ENCODE results near the gene RPLP2.
A peak's percentile ranks its signal among the peaks of the same experiment; 100 is the strongest.

RPLP2 gene

DNA sequence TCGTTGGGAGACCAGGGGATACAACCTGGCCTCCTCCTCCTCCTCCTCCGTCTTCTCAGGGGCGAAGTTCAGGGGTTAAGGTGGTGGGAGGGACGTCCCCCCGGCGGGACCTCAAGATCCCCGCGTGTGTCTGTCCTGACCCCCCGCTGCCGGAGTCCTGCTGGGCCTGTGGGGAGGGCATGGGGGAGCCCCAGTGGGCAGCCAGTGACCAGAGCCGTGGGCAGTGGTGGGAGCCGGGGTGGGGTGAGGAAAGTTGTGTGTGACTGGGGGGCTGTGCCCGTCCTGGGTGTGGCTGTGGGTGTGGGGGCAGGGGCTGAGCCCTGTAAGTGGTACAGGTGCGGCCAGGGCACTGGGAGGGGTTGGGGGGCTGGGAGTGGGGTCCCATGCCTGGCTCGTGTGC is 43.0 kb downstream of the RPLP2 start (continued):
- TF ChIP-seq, protein P1, sequence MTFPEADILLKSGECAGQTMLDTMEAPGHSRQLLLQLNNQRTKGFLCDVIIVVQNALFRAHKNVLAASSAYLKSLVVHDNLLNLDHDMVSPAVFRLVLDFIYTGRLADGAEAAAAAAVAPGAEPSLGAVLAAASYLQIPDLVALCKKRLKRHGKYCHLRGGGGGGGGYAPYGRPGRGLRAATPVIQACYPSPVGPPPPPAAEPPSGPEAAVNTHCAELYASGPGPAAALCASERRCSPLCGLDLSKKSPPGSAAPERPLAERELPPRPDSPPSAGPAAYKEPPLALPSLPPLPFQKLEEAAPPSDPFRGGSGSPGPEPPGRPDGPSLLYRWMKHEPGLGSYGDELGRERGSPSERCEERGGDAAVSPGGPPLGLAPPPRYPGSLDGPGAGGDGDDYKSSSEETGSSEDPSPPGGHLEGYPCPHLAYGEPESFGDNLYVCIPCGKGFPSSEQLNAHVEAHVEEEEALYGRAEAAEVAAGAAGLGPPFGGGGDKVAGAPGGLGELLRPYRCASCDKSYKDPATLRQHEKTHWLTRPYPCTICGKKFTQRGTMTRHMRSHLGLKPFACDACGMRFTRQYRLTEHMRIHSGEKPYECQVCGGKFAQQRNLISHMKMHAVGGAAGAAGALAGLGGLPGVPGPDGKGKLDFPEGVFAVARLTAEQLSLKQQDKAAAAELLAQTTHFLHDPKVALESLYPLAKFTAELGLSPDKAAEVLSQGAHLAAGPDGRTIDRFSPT (tag by site-specific recombination; IDR thresholded peaks at IDR 0.05): 0 out of 2 replicates have a peak, but pooled peaks have one; percentile 35
- peak; percentile 52 for TF ChIP-seq ZFHX2 (tag by site-specific recombination; conservative IDR thresholded peaks at IDR 0.05)
- TF ChIP-seq SP3 (tag by site-specific recombination; IDR thresholded peaks at IDR 0.05): no peak
- TF ChIP-seq, protein P2, sequence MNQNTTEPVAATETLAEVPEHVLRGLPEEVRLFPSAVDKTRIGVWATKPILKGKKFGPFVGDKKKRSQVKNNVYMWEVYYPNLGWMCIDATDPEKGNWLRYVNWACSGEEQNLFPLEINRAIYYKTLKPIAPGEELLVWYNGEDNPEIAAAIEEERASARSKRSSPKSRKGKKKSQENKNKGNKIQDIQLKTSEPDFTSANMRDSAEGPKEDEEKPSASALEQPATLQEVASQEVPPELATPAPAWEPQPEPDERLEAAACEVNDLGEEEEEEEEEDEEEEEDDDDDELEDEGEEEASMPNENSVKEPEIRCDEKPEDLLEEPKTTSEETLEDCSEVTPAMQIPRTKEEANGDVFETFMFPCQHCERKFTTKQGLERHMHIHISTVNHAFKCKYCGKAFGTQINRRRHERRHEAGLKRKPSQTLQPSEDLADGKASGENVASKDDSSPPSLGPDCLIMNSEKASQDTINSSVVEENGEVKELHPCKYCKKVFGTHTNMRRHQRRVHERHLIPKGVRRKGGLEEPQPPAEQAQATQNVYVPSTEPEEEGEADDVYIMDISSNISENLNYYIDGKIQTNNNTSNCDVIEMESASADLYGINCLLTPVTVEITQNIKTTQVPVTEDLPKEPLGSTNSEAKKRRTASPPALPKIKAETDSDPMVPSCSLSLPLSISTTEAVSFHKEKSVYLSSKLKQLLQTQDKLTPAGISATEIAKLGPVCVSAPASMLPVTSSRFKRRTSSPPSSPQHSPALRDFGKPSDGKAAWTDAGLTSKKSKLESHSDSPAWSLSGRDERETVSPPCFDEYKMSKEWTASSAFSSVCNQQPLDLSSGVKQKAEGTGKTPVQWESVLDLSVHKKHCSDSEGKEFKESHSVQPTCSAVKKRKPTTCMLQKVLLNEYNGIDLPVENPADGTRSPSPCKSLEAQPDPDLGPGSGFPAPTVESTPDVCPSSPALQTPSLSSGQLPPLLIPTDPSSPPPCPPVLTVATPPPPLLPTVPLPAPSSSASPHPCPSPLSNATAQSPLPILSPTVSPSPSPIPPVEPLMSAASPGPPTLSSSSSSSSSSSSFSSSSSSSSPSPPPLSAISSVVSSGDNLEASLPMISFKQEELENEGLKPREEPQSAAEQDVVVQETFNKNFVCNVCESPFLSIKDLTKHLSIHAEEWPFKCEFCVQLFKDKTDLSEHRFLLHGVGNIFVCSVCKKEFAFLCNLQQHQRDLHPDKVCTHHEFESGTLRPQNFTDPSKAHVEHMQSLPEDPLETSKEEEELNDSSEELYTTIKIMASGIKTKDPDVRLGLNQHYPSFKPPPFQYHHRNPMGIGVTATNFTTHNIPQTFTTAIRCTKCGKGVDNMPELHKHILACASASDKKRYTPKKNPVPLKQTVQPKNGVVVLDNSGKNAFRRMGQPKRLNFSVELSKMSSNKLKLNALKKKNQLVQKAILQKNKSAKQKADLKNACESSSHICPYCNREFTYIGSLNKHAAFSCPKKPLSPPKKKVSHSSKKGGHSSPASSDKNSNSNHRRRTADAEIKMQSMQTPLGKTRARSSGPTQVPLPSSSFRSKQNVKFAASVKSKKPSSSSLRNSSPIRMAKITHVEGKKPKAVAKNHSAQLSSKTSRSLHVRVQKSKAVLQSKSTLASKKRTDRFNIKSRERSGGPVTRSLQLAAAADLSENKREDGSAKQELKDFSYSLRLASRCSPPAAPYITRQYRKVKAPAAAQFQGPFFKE (tag by site-specific recombination; IDR thresholded peaks at IDR 0.05; ENCODE audit: borderline replicate concordance): no peak
- no peak for TF ChIP-seq ZNF544 (tag by site-specific recombination; IDR thresholded peaks at IDR 0.05)
- no peak for TF ChIP-seq OSR2 (tag by site-specific recombination; IDR thresholded peaks at IDR 0.05)
- TF ChIP-seq ZNF677 (tag by site-specific recombination; IDR thresholded peaks at IDR 0.05): no peak
- no peak for TF ChIP-seq ZFP41 (tag by site-specific recombination; IDR thresholded peaks at IDR 0.05; ENCODE audit: borderline replicate concordance)
- TF ChIP-seq ZNF621 (tag by site-specific recombination; IDR thresholded peaks at IDR 0.05): no peak
- no peak for TF ChIP-seq ZNF777 (tag by site-specific recombination; IDR thresholded peaks at IDR 0.05; ENCODE audit: borderline replicate concordance)
- TF ChIP-seq, protein P3, sequence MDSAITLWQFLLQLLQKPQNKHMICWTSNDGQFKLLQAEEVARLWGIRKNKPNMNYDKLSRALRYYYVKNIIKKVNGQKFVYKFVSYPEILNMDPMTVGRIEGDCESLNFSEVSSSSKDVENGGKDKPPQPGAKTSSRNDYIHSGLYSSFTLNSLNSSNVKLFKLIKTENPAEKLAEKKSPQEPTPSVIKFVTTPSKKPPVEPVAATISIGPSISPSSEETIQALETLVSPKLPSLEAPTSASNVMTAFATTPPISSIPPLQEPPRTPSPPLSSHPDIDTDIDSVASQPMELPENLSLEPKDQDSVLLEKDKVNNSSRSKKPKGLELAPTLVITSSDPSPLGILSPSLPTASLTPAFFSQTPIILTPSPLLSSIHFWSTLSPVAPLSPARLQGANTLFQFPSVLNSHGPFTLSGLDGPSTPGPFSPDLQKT (IDR thresholded peaks at IDR 0.05; ENCODE audit: borderline replicate concordance, low read depth, low read length): no peak
- TF ChIP-seq ZNF10 (tag by site-specific recombination; IDR thresholded peaks at IDR 0.05): no peak
- TF ChIP-seq ZNF571 (tag by site-specific recombination; IDR thresholded peaks at IDR 0.05): no peak
- TF ChIP-seq ZNF239 (tag by site-specific recombination; IDR thresholded peaks at IDR 0.05): no peak
- TF ChIP-seq ZIC2 (tag by site-specific recombination; IDR thresholded peaks at IDR 0.05): no peak
- TF ChIP-seq, protein P4, sequence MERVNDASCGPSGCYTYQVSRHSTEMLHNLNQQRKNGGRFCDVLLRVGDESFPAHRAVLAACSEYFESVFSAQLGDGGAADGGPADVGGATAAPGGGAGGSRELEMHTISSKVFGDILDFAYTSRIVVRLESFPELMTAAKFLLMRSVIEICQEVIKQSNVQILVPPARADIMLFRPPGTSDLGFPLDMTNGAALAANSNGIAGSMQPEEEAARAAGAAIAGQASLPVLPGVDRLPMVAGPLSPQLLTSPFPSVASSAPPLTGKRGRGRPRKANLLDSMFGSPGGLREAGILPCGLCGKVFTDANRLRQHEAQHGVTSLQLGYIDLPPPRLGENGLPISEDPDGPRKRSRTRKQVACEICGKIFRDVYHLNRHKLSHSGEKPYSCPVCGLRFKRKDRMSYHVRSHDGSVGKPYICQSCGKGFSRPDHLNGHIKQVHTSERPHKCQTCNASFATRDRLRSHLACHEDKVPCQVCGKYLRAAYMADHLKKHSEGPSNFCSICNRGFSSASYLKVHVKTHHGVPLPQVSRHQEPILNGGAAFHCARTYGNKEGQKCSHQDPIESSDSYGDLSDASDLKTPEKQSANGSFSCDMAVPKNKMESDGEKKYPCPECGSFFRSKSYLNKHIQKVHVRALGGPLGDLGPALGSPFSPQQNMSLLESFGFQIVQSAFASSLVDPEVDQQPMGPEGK (tag by site-specific recombination; IDR thresholded peaks at IDR 0.05): peak; percentile 21

Measured in HEK293 (cell line).